ENCODE results near the gene FLVCR1.
"Not testable (repeated sequence)": the region's sequence is repeated elsewhere in the genome, so short reads cannot be mapped to it uniquely, and the experiment has no call there.

The FLVCR1 gene

GRCh38 chr1:212857992-212858460 lies at the start of gene FLVCR1:
TSS of gene FLVCR1 (plus strand) at chr1:212858275. CDS start at chr1:212858453, 178 bp downstream.
- DNase-seq (ENCODE audit: low read depth, low spot score) = peak; percentile 86

DNA sequence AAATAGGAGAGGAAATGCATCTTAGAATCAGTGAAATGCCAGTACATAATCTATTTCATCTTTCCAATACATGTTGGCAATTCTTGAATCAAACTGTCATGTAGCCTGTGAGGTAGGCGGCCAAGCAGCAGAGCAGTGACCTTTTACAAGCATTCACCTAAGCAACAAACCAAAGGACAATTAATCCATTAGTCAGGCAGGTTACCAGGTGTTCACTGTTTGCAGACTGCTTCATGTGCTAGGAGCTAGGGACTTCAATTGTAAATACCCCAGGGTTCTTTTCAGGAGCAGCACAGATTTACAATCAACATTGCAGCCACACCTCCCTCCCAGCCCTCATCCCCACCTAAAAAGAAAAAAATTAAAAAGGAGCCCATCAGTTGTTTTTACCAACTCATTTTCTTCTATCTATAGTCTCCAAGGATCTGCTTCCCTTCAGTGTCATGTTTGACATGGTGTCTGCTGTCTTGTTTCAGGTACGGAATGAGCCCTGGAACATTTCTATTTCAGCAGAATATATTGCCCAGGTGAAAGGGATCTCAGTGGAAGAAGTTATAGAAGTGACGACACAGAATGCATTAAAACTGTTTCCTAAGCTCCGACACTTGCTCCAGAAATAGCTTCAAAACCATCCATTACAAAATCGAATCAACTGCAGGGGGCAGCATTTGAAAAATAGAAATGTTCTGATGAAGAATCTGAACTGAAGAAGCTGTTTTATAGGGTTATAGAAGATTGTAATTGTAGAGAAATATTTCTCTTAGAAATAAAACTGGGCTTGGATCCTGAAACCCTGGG lies 43.3 kb upstream of the FLVCR1 start:
- DNase-seq (ENCODE audit: low read depth, low spot score) = no peak

DNA sequence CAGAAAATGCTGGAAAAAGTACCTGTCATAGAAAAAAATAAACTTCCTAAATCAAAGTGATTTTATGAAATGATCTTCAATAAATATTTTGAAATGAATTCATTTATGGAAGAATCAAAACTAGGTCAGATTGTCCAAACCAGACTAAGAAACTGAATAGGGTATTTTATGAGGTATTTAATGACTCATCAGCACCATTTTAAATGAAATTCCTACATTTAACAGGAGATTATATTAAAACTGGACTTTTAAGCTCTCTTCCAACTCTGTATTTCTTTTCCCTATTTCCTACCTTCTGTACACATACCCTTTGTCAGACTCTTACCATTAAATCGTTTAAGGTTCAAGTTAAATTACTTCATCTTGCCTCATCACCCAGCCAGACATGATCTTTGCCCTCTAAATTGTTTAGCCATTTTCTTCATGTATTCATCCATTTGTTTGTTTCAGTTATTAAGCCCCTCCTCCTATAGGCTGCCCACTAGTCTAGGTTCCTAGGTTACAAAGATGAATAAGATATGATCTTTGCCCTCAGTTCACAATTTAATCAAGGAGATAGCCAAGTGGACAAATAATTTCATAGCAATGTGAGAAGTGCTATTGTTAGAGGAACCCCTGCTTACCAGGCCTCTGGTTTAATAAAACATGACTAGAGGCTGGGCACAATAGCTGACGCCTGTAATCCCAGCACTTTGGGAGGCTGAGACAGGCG lies 41.4 kb upstream of the FLVCR1 start:
- DNase-seq (ENCODE audit: low read depth, low spot score) = no peak

GRCh38 chr1:212819726-212820125 lies 38.3 kb upstream of the FLVCR1 start:
- no peak for DNase-seq (ENCODE audit: low read depth, low spot score)

DNA sequence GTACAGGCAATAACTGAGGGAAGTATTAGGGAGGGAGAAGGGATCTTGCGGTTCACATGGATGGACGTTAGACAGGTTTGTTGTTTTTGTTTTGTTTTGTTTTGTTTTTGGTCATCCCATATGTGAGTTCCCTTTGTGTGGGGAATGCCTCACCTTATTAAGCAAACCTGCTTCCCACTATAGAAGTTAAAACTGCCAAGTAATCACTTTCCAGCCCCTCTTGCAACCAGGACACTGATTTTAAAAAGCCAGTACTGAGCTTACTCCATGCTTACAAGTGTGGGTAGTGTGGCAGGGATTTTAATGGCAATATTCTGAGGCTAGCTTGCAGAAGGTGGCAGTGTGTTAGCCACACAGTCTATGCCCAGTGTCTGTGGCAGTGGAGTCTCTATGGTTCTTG lies 37.1 kb upstream of the FLVCR1 start:
- no peak for DNase-seq (ENCODE audit: low read depth, low spot score)

DNA sequence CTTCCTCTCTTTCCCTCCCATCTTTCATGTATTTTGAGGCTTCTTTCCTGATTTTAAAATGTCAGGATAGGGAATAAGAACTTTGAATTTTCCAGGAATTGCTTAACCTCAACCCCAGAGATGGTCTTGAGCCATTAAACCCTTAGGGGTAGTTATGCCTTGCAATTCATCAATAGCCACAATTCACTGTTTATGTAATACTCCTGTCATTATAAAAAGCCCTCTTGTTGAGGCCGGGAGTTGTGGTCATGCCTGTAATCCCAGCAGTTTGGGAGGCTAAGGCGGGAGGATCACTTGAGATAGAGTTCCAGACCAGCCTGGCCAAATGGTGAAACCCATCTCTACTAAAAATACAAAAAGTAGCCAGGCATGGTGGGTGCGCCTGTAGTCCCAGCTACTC lies 35.1 kb upstream of the FLVCR1 start:
- DNase-seq (ENCODE audit: low read depth, low spot score) = no peak

- DNase-seq (ENCODE audit: low read depth, low spot score) = no peak
Measured at GRCh38 chr1:212824201-212824600, 33.9 kb upstream of the FLVCR1 start.

- no peak for DNase-seq (ENCODE audit: low read depth, low spot score)
Measured at GRCh38 chr1:212825798-212826452, 32.1 kb upstream of the FLVCR1 start.

DNA sequence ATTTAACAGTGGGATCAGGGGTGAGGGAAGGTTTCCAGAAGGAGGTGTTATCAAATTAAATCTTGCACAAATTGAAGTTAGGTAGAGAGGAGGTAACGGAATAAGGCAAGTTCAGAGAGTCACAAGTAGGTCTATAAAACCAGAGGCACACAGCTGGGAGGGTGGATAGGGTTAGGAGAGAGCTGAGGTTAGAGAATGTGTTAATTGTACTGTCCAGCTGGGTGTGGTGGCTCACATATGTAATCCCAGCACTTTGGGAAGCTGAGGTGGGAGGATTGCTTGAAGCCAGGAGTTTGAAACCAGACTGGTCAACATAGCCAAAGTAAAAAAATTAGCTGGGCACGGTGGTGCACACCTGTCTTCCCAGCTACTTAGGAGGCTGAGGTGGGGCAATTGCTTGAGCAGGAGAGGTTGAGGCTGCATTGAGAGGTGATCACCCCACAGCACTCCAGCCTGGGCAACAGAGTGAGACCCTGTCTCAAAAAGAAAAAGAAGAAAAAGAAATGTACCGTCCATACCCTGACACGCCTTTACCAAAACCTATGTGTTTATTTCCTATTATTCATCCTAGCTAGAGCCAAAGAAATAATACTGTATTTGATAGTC lies 30.8 kb upstream of the FLVCR1 start:
- no peak for DNase-seq (ENCODE audit: low read depth, low spot score)

- DNase-seq (ENCODE audit: low read depth, low spot score) = no peak
Measured at GRCh38 chr1:212827831-212828278, 30.2 kb upstream of the FLVCR1 start.

GRCh38 chr1:212828395-212828794 lies 29.7 kb upstream of the FLVCR1 start:
- DNase-seq (ENCODE audit: low read depth, low spot score) = no peak

DNA sequence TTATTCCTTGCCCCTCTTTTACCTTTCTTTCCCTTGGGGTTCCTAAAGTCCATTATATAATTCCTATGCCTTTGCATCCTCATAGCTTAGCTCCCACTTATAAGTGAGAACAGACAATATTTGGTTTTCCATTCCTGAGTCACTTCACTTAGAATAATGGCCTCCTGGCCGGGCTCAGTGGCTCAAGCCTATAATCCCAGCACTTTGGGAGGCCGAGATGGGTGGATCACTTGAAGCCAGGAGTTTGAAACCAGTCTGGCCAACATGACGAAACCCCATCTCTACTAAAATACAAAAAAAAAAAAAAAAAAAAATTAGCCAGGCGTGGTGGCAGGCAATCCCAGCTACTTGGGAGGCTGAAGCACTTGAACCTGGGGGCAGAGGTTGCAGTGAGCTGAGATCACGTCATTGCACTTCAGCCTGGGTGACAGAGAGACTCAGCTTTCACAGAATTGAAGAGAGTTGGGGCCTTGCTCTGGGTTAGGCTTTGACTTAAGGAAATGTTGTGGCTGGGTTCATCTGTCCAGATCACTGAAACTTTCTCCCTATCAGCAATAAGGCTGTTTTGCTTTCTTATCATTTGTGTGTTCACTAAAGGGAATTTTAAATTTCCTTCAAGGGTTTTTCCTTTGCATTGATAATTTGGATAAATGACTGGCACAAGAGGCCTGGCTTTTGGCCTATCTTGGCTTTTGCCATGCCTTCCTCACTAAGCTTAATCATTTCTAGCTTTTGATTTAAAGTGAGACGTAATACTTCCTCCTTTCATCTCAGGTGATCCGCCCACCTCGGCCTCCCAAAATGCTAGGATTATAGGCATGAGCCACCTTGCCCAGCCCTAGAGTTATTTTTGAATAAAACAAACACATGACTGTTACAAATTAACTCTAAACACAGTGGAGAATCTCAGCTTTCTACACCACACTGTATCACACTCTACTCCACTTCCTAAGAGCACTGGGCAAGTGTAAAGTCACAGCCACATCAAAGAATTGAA lies 24.6 kb upstream of the FLVCR1 start:
- not testable (repeated sequence) for DNase-seq (ENCODE audit: low read depth, low spot score)

DNA sequence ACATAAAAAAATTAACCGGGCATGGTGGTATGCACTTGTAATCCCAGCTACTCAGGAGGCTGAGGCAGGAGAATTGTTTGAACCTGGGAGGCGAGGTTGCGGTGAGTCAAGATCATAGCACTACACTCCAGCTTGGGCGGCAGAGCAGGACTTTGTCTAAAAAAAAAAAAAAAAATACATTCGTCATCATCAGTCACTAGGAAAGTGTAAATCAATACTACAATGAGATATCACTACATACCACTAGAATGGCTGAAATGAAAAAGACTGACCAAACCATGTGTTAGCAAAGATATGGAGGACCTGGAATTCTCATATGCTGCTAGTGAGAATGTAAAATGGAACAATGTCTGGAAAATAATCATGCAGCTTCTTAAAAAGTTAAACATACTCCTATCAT lies 19.9 kb upstream of the FLVCR1 start:
- no peak for DNase-seq (ENCODE audit: low read depth, low spot score)

GRCh38 chr1:212844521-212844920 lies 13.6 kb upstream of the FLVCR1 start:
- not testable (repeated sequence) for DNase-seq (ENCODE audit: low read depth, low spot score)

DNA sequence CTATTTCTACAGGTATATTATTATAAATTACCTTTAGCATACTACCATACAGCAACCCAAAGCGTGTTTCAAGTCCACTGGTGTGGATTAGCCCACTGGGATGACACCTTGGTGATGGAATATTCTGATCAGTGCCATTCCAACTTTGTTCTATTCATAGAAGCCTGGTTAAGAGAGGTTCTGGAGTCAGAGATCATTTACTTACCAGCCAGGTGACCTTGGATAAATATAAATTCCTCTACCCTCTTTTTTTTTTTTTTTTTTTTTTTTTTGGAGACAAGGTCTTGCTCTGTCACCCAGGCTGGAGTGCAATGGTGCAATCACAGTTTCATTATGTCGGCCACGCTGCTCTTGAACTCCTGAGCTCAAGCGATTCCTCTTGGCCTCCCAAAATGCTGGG lies 10.5 kb upstream of the FLVCR1 start, which contains the start of gene SPATA45:
SPATA45 (minus strand) TSS at position 101 of the 400 bp plus-strand sequence. CDS start 11,500 bp downstream, outside the sequence.
- DNase-seq (ENCODE audit: low read depth, low spot score) = no peak

DNA sequence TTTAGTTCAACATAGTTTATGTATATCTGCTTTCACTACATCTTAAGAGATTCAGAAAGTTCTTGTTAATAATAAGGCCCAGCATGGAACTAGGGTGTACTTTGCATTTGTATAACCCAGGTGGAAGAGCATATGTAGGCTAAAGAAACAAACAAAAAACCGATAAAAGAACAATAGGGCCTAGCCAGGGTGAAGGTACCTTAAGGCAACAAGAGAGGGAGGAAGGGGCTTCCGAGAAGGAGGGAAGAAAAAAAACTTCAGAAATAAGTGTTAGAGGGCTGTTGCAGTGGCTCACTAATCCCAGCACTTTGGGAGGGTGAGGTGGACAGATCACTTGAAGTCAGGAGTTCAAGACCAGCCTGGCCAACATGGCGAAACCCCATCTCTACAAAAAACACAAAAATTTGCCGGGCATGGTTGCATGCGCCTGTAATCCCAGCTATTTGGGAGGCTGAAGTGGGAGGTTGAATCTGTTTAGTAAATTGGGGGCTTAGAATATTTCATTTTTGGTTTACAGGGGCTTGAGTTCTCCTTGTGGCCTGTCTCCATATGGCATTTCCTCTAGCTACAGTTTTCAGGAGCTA lies 5.9 kb upstream of the FLVCR1 start:
- no peak for DNase-seq (ENCODE audit: low read depth, low spot score)

DNA sequence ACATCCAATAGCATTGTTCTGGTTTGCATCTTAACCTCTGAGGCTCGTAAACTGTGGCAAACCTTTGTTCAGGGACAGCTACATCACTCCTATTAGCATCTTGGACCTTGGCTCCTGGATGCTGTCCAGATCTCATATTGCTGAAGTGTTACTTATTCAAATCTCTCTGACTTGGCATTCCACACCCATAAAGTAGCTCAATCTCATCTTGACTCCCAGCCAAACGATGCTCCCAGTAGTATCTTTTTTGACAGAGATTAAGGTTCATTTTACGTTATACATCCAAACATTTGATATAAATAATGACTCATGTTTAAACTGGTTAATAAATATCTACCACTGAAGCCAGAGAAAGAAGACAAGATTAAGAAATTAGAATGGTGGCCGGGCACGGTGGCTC lies 4.4 kb upstream of the FLVCR1 start:
- no peak for DNase-seq (ENCODE audit: low read depth, low spot score)

- DNase-seq (ENCODE audit: low read depth, low spot score) = no peak
Measured at GRCh38 chr1:212856755-212857154, 1.3 kb upstream of the FLVCR1 start.

DNA sequence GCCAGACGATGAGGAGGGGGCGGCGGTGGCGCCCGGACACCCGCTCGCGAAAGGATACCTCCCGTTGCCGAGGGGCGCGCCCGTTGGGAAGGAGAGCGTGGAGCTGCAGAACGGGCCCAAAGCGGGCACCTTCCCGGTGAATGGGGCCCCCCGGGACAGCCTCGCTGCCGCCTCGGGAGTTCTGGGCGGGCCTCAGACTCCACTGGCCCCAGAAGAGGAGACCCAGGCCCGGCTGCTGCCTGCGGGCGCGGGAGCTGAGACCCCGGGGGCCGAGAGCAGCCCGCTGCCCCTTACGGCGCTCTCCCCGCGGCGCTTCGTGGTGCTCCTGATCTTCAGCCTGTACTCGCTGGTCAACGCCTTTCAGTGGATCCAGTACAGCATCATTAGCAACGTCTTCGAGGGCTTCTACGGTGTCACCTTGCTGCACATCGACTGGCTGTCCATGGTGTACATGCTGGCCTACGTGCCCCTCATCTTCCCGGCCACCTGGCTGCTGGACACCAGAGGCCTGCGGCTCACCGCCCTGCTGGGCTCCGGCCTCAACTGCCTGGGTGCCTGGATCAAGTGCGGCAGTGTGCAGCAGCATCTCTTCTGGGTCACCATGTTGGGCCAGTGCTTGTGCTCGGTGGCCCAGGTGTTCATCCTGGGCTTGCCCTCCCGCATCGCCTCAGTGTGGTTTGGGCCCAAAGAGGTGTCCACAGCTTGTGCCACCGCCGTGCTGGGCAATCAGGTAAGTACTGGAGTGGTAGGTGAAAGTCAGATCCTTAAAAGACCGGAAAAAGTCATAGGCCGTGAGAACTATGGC lies 588 bp downstream of the FLVCR1 start:
- DNase-seq (ENCODE audit: low read depth, low spot score) = no peak
